Choroid plexus epithelial cell (primary cell): ENCODE measurements around the gene SPOCK1.

Experiments used
- DNase-seq: peaks from one replicate; pipeline ENCODE4 v3.0.0-alpha.2; 2010; ENCODE audit warnings: low read depth
- H3K4me3 ChIP-seq: 2 replicates; pipeline ENCODE4 v1.5.1; 2011; ENCODE audit warnings: low read depth, mild to moderate bottlenecking, control low read depth, low read length, moderate library complexity
- CTCF ChIP-seq: conservative IDR thresholded peaks from 2 replicates; pipeline ENCODE4 v1.5.1; 2011; ENCODE audit warnings: low read depth, mild to moderate bottlenecking, control low read depth, inconsistent platforms, low read length, moderate library complexity

SPOCK1 gene

DNA sequence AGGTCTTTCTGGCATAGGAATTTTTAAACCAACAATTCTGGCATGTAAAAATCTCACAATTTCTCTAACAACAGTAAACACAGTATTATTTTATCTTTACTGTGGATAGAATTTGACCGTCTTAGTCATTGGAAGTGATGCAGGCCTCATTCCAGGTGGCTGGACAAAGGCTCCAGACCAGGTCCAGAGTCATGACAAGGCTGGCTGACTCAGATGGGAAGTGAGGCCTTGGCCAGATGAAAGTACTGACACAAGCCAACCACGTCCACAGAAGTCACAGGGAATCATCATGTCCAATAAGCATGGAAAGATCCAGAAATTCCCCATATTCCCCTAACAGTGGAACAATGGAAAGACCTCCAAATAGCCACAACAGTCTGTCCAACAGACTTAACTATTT lies 12.4 kb downstream of the SPOCK1 start:
- no peak for DNase-seq
- no peak for TF ChIP-seq CTCF
- H3K4me3 ChIP-seq: no peak overlapping the region

GRCh38 chr5:137481596-137481995 lies 17.5 kb downstream of the SPOCK1 start:
- no peak for TF ChIP-seq CTCF
- no peak for DNase-seq
- H3K4me3 ChIP-seq: no peak overlapping the region

DNA sequence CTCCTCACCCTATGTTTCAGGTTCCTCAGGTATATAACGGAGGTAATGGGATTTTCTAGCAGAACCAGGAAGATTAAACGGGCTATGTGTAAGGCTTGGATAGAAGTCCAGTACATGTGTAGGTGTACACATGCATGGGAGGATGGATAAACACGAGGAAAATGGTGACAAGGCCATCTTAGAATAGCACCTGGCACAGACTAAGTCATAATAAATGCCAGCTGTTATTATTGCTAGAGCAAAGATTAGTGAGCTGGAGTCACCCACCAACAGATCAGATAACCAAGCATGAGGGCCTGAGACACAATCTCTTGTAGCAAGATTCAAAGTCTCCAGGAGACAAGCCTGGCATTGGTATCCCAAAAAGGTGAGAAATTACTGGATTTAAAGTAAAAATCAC lies 21.1 kb downstream of the SPOCK1 start:
- no peak for DNase-seq
- no peak overlapping the region for H3K4me3 ChIP-seq
- TF ChIP-seq CTCF: no peak

DNA sequence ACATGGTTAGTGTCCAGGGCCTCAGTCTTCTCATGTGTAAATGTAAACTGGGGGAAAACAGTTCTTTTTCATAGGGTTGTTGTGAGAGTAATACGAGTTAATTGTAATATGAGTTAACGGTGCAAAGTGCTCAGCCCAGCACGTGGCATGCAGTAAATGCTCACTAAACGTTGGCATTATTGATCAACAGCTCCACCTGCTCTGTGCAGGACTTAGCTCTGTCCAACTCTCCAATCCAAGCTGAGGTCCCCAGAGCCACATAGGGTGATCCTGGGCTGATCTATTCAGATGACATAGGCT lies 28.3 kb downstream of the SPOCK1 start:
- H3K4me3 ChIP-seq: no peak overlapping the region
- no peak for TF ChIP-seq CTCF
- no peak for DNase-seq

DNA sequence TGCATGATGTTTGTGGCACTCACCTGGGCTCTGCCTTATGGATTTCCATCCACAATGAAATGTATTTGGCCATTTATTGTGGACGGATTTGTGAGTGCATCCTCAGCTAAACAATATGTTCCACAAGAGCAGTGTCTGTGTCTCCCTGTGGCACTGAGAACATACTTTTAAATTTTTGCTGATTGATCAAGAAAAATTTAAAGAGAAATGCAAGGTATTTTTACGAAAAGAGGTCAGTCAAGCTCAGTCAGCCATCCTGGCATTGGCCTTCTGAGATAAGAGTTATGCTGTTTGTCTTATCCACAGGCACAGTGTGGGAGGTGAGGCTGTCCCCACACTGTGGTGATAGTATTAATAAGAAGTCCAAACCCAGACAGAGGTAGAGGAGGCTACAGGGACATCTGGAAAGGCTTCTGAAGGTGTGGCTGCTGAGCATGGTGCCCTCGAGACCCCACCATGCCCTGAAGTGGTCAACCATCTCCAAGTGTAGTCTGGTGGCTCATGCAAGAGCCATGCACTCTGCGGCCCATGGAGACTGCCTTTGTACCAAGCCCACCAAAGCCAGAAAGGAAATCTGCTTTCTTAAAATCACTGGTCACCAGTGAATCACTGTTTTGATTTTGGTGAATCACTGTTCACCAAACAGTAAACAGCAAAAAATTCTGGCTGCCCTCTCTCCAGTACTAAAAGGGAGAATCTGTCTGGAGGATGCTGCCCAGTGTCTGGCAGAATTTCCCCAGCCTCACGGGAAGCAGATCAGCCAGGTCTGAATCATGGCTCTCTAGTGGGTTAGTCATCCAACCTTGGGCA lies 28.8 kb downstream of the SPOCK1 start:
- peak; percentile 73 for DNase-seq
- TF ChIP-seq CTCF: no peak
- H3K4me3 ChIP-seq: no peak overlapping the region

- H3K4me3 ChIP-seq: no peak overlapping the region
- no peak for DNase-seq
- no peak for TF ChIP-seq CTCF
These were observed 32.2 kb downstream of the SPOCK1 start for GRCh38 chr5:137466889-137467288.

- H3K4me3 ChIP-seq: no peak overlapping the region
- TF ChIP-seq CTCF: no peak
- no peak for DNase-seq
These were observed 33.2 kb downstream of the SPOCK1 start for GRCh38 chr5:137465930-137466329.
